Keratinocyte (primary cell): ENCODE data around the gene FSTL1. TPM values are rescaled to one million over a fixed set of nuclear protein-coding genes. Genes with fewer than 3 reads are reported as not detected.
"Not testable (repeated sequence)": the region's sequence is repeated elsewhere in the genome, so short reads cannot be mapped to it uniquely, and the experiment has no call there.

Experiments
- DNase-seq: peaks from one replicate; pipeline ENCODE4 v3.0.0-alpha.2; 2011; ENCODE audit warnings: low read depth, missing footprints, low spot score
- FAIRE-seq: peaks from 2 replicates; lab custom pipeline; 2011; peaks lifted over from hg19 to GRCh38; lab: Jason Lieb, UNC
- H2AFZ ChIP-seq: 2 replicates; pipeline ENCODE4 v1.6.0; 2012; ENCODE audit warnings: low read length, control low read depth, inconsistent platforms; ENCODE audit not compliant: control insufficient read depth
- H3K27ac ChIP-seq: 2 replicates; pipeline ENCODE4 v1.5.1; 2011; ENCODE audit warnings: low read length; ENCODE audit not compliant: control insufficient read depth, insufficient read depth
- H3K27me3 ChIP-seq: 3 replicates; pipeline ENCODE4 v1.6.0; 2011; ENCODE audit warnings: low read length; ENCODE audit not compliant: control insufficient read depth, insufficient read depth; ENCODE audit errors: extremely low read depth
- H3K36me3 ChIP-seq, 2 experiments: 2 replicates in 1 of 2; 3 replicates in 1 of 2; pipeline ENCODE4 v1.5.1; 2011; ENCODE audit warnings: low read length in 2 of 2, mild to moderate bottlenecking in 1 of 2; ENCODE audit not compliant: control insufficient read depth in 2 of 2, insufficient read depth in 2 of 2; ENCODE audit errors: extremely low read depth in 1 of 2
- H3K4me1 ChIP-seq: 3 replicates; pipeline ENCODE4 v1.5.1; 2011; ENCODE audit warnings: low read length; ENCODE audit not compliant: control insufficient read depth, insufficient read depth; ENCODE audit errors: extremely low read depth
- H3K4me2 ChIP-seq: 3 replicates; pipeline ENCODE4 v1.6.0; 2011; ENCODE audit warnings: low read depth, low read length; ENCODE audit not compliant: control insufficient read depth, insufficient read depth; ENCODE audit errors: extremely low read depth
- H3K4me3 ChIP-seq, 3 experiments: fragments of 200-600 bp in 1 of 3; sonication (generic) in 1 of 3; 2 replicates in 2 of 3; 3 replicates in 1 of 3; pipeline ENCODE4 v1.5.1; 2011 to 2016; ENCODE audit warnings: low read length in 3 of 3, mild to moderate bottlenecking in 3 of 3, control low read depth in 2 of 3, inconsistent platforms in 1 of 3, low read depth in 1 of 3, mixed read lengths in 1 of 3, mixed run types in 1 of 3, moderate library complexity in 1 of 3; ENCODE audit not compliant: control insufficient read depth in 2 of 3, insufficient read depth in 2 of 3; ENCODE audit errors: extremely low read depth in 1 of 3
- H3K79me2 ChIP-seq: 2 replicates; pipeline ENCODE4 v1.6.0; 2012; ENCODE audit warnings: low read length; ENCODE audit not compliant: control insufficient read depth, insufficient read depth
- H3K9ac ChIP-seq: 3 replicates; pipeline ENCODE4 v1.6.0; 2011; ENCODE audit warnings: low read length; ENCODE audit not compliant: control insufficient read depth, insufficient read depth; ENCODE audit errors: extremely low read depth
- H3K9me1 ChIP-seq: 3 replicates; pipeline ENCODE4 v1.6.0; 2011; ENCODE audit warnings: low read length; ENCODE audit not compliant: control insufficient read depth, insufficient read depth; ENCODE audit errors: extremely low read depth
- H3K9me3 ChIP-seq: 2 replicates; pipeline ENCODE4 v1.5.1; 2012; ENCODE audit warnings: low read depth, low read length; ENCODE audit not compliant: control insufficient read depth
- H4K20me1 ChIP-seq: 3 replicates; pipeline ENCODE4 v1.6.0; 2011; ENCODE audit warnings: low read length; ENCODE audit not compliant: control insufficient read depth, insufficient read depth; ENCODE audit errors: extremely low read depth
- EZH2 ChIP-seq: IDR thresholded peaks from one replicate; pipeline ENCODE4 v1.6.1; 2012; ENCODE audit warnings: inconsistent platforms, mild to moderate bottlenecking, low read length, moderate library complexity
- dilution Hi-C: fragments of 300-500 bp; cut with MboI; formaldehyde crosslinking; loops from one replicate; pipeline ENCODE4 v1.7.0; 2020; ENCODE audit warnings: low sequenced_read_pairs; ENCODE audit not compliant: extremely low pct_ligation_motif_present
- polyA plus RNA-seq, 5 experiments: library from polyadenylated mRNA; depleted of rRNA in 3 of 5; stranded (reverse) in 3 of 5; stranded (forward) in 1 of 5; unstranded in 1 of 5; fragments of >200 nt; gene quantifications; 1 replicate in 1 of 5; 2 replicates in 3 of 5; 3 replicates in 1 of 5; pipeline versions ENCODE4 v1.2.1 to v1.2.3, GENCODE V29; 2011 to 2012; ENCODE audit warnings: missing spikeins in 2 of 5, low read depth in 1 of 5, low replicate concordance in 1 of 5
- TF ChIP-seq, protein P1 (sequence below), 3 experiments: IDR thresholded peaks in 1 of 3; conservative IDR thresholded peaks in 1 of 3; optimal IDR thresholded peaks in 1 of 3; 2 replicates in 2 of 3; 3 replicates in 1 of 3; pipeline versions ENCODE3 to v1.5.1; 2011; ENCODE audit warnings: low read length in 3 of 3, mild to moderate bottlenecking in 3 of 3, moderate library complexity in 2 of 3, control low read depth in 1 of 3, inconsistent platforms in 1 of 3; ENCODE audit not compliant: insufficient read depth in 2 of 3; ENCODE audit errors: extremely low read depth in 1 of 3

The FSTL1 gene
- polyA plus RNA-seq, 1 donor (not counting 4 experiments of a cell fraction or from before 2014, with no cell fraction given) = 59.0 TPM

DNA sequence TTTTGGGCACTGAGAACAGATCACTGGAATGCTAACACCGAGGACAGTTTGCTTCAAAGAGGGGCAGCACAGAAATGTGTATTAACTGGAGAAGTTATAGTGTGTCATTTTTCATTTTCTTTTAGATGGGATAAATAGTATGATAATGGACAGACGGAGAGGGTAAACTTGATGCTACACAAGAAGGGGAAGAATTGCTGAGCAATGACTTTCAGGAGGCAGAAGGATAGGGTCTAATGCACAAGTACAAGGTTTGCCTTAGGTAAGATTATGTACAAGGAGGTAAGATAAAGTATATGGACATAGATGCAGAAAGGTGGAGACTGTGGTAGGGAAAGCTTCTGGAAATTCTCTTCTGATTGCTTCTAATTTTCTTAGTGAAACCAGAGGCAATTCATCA, 69.3 kb downstream of the FSTL1 start:
- H3K36me3 ChIP-seq = no peaks in the 10 kb centered on the region
- no peaks in the 10 kb centered on the region for H3K9me3 ChIP-seq
- H3K79me2 ChIP-seq = no peaks in the 10 kb centered on the region
- TF ChIP-seq, protein P1, sequence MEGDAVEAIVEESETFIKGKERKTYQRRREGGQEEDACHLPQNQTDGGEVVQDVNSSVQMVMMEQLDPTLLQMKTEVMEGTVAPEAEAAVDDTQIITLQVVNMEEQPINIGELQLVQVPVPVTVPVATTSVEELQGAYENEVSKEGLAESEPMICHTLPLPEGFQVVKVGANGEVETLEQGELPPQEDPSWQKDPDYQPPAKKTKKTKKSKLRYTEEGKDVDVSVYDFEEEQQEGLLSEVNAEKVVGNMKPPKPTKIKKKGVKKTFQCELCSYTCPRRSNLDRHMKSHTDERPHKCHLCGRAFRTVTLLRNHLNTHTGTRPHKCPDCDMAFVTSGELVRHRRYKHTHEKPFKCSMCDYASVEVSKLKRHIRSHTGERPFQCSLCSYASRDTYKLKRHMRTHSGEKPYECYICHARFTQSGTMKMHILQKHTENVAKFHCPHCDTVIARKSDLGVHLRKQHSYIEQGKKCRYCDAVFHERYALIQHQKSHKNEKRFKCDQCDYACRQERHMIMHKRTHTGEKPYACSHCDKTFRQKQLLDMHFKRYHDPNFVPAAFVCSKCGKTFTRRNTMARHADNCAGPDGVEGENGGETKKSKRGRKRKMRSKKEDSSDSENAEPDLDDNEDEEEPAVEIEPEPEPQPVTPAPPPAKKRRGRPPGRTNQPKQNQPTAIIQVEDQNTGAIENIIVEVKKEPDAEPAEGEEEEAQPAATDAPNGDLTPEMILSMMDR (optimal IDR thresholded peaks at IDR 0.05 in 1 of 3, IDR thresholded peaks at IDR 0.05 in 1 of 3, conservative IDR thresholded peaks at IDR 0.05 in 1 of 3; ENCODE audit: extremely low read depth in 1 of 3, insufficient read depth in 2 of 3, low read length in 3 of 3) = no peak
- TF ChIP-seq EZH2 = no peak
- H3K4me2 ChIP-seq = no peak overlapping the region
- H3K9ac ChIP-seq = no peak overlapping the region
- no peak overlapping the region for H3K27ac ChIP-seq
- no peaks in the 10 kb centered on the region for H3K4me1 ChIP-seq
- FAIRE-seq (no peak), DNase-seq (no peak)
- no peaks in the 10 kb centered on the region for H3K27me3 ChIP-seq
- H3K4me3 ChIP-seq = no peak overlapping the region
- H3K9me1 ChIP-seq = no peaks in the 10 kb centered on the region
- H4K20me1 ChIP-seq = no peaks in the 10 kb centered on the region
- dilution Hi-C loops = no loop called here
- H2AFZ ChIP-seq = no peak overlapping the region

DNA sequence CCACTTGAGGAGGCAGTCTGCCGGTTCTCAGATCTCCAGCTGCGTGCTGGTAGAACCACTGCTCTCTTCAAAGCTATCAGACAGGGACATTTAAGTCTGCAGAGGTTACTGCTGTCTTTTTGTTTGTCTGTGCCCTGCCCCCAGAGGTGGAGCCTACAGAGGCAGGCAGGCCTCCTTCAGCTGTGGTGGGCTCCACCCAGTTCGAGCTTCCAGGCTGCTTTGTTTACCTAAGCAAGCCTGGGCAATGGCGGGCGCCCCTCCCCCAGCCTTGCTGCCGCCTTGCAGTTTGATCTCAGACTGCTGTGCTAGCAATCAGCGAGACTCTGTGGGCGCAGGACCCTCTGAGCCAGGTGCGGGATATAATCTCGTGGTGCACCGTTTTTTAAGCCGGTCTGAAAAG, 72.8 kb downstream of the FSTL1 start:
- dilution Hi-C loops, H3K79me2 ChIP-seq: not testable (repeated sequence)

DNA sequence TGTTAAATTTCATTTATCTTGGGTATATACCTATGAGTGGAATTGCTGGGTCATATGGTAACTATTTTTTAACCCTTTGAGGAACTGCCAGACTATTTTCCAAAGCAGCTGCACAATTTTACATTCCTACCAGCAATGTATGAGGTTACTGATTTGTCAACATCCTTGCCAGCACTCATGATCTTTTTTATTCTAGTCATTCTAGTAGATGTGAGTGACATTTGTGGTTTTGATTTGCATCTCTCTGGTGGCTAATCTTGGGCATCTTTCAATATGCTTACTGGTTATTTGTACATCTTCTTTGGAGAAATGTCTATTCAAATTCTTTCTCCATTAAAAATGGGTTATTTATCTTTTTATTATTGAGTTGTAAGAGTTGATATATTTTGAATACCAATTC, 80.3 kb downstream of the FSTL1 start:
- H3K4me1 ChIP-seq = no peaks in the 10 kb centered on the region
- TF ChIP-seq, protein P1 (optimal IDR thresholded peaks at IDR 0.05 in 1 of 3, IDR thresholded peaks at IDR 0.05 in 1 of 3, conservative IDR thresholded peaks at IDR 0.05 in 1 of 3; ENCODE audit: extremely low read depth in 1 of 3, insufficient read depth in 2 of 3, low read length in 3 of 3) = no peak
- no peak for TF ChIP-seq EZH2
- DNase-seq (no peak), FAIRE-seq (no peak)
- no peaks in the 10 kb centered on the region for H3K27me3 ChIP-seq
- H3K4me3 ChIP-seq = no peak overlapping the region
- H3K27ac ChIP-seq = no peak overlapping the region
- no peaks in the 10 kb centered on the region for H4K20me1 ChIP-seq
- H3K79me2 ChIP-seq = no peaks in the 10 kb centered on the region
- no peak overlapping the region for H3K4me2 ChIP-seq
- H3K36me3 ChIP-seq = no peaks in the 10 kb centered on the region
- H3K9me3 ChIP-seq = no peaks in the 10 kb centered on the region
- no peak overlapping the region for H3K9ac ChIP-seq
- dilution Hi-C loops = no loop called here
- H2AFZ ChIP-seq = no peak overlapping the region
- no peaks in the 10 kb centered on the region for H3K9me1 ChIP-seq

More for the DNA sequence above, 72.8 kb downstream of the FSTL1 start:
- H3K36me3 ChIP-seq, DNase-seq, H3K4me1 ChIP-seq, H3K9me1 ChIP-seq, H4K20me1 ChIP-seq, H3K27me3 ChIP-seq, H3K9ac ChIP-seq, H2AFZ ChIP-seq, FAIRE-seq, H3K4me2 ChIP-seq, H3K9me3 ChIP-seq, H3K4me3 ChIP-seq, H3K27ac ChIP-seq: not testable (repeated sequence)
